Measurements from ENCODE around the gene CRYGD.

DNA sequence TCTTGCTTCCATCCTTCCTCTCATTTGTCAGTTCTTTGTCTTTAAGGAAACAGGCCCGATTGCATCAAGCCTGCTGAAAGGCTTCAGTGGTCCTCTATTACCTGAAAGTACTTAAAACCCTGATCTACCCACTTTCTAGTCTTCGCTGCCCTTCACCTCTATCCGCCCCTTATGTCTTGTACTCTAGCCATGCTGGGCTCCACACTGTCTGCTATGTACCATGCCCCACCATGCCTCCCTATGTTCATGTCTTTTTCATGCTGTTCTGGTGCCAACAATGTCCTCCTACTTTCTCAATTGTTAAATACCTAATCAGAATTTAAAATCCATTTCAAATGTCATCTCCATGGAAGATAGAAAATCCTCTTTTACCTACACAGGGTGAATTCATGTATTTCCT is 28.2 kb downstream of the CRYGD start:
- TF ChIP-seq, protein P1, sequence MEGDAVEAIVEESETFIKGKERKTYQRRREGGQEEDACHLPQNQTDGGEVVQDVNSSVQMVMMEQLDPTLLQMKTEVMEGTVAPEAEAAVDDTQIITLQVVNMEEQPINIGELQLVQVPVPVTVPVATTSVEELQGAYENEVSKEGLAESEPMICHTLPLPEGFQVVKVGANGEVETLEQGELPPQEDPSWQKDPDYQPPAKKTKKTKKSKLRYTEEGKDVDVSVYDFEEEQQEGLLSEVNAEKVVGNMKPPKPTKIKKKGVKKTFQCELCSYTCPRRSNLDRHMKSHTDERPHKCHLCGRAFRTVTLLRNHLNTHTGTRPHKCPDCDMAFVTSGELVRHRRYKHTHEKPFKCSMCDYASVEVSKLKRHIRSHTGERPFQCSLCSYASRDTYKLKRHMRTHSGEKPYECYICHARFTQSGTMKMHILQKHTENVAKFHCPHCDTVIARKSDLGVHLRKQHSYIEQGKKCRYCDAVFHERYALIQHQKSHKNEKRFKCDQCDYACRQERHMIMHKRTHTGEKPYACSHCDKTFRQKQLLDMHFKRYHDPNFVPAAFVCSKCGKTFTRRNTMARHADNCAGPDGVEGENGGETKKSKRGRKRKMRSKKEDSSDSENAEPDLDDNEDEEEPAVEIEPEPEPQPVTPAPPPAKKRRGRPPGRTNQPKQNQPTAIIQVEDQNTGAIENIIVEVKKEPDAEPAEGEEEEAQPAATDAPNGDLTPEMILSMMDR (conservative IDR thresholded peaks at IDR 0.05 in 1 of 2, IDR thresholded peaks at IDR 0.05 in 1 of 2; ENCODE audit: low read depth in 1 of 2, low read length in 2 of 2), result no peak
- TF ChIP-seq EZH2 (IDR thresholded peaks at IDR 0.05; ENCODE audit: low read length, missing control alignments), result no peak

All from fibroblast of lung (primary cell).